HFFc6 (cell line): Measurements from ENCODE around the gene C10orf105. TPM values are rescaled to one million over a fixed set of nuclear protein-coding genes. Genes with fewer than 3 reads are reported as not detected.
A peak's percentile ranks its signal among the peaks of the same experiment; 100 is the strongest.

ENCODE experiments used
- DNase-seq: peaks from one replicate; pipeline ENCODE4 v3.0.0-alpha.2; 2018
- H3K27ac Mint-ChIP-seq: 2 replicates; pipeline ENCODE4 v1.8.0; 2020; ENCODE audit warnings: mild to moderate bottlenecking, mixed read lengths
- H3K27me3 Mint-ChIP-seq: 2 replicates; pipeline ENCODE4 v1.8.0; 2021; ENCODE audit warnings: mild to moderate bottlenecking, moderate library complexity, mixed read lengths; ENCODE audit not compliant: insufficient read depth
- H3K36me3 Mint-ChIP-seq: 2 replicates; pipeline ENCODE4 v1.8.0; 2021; ENCODE audit warnings: low read depth, mixed read lengths
- H3K4me1 Mint-ChIP-seq: 2 replicates; pipeline ENCODE4 v1.8.0; 2020; ENCODE audit warnings: low read depth, mixed read lengths
- H3K4me3 Mint-ChIP-seq: 2 replicates; pipeline ENCODE4 v1.8.0; 2020; ENCODE audit warnings: mild to moderate bottlenecking, moderate library complexity, mixed read lengths
- H3K9me3 Mint-ChIP-seq: 2 replicates; pipeline ENCODE4 v1.8.0; 2020; ENCODE audit warnings: mild to moderate bottlenecking, mixed read lengths
- total RNA-seq, 6 experiments: library from RNA; stranded (reverse); fragmentation: NEBNext Ultra II Directional; extraction: Animal tissue kit (Norgen Biotek cat#: 25700); gene quantifications; 2 replicates in 1 of 6; 3 replicates in 5 of 6; pipeline ENCODE4 v1.2.3, GENCODE V29; 2021
- TF ChIP-seq, protein P1 (sequence below): fragments of 200-600 bp; sonication (generic); IDR thresholded peaks from 2 replicates; pipeline ENCODE4 v1.5.0; 2021; ENCODE audit warnings: antibody characterized with exemption, mild to moderate bottlenecking

The C10orf105 gene
- total RNA-seq, 6 experiments from 2014 or later: not detected

DNA sequence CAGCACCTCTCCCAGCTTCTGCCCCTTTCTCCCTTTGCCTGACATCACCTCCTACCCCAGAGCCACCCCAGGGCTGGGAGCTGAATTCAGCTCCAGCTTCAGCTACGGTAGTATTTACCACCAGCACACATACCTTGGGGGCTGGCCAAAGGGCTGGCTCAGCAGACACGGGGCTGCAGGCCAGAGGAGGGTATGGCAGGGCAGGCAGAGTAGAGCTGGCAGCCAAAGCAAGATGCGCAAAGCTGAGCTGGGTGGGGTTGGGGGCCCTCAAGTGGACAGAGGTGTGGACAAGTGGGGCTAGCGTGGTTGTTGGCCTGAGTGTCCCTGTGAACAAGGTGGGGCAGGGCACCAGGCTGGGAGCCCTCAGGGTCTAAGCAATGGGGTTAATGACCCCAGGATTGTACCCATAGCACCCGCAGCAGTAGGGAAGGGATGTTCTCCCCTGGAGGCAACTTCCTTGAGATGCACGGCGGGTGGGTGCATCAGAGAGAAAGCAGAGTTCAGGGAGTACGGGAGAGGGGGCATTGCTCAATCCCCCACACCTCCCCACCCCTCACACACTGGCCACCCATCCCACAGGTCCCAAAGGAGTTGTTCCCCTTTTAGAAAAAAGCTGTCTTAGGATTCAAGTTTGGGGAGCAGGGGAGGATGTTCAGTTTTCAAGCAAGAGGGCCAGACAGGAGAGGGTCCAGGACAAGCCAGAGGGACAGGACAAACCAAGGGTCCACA is 45.8 kb upstream of the C10orf105 start:
- peak; percentile 27 for DNase-seq
- TF ChIP-seq, protein P1, sequence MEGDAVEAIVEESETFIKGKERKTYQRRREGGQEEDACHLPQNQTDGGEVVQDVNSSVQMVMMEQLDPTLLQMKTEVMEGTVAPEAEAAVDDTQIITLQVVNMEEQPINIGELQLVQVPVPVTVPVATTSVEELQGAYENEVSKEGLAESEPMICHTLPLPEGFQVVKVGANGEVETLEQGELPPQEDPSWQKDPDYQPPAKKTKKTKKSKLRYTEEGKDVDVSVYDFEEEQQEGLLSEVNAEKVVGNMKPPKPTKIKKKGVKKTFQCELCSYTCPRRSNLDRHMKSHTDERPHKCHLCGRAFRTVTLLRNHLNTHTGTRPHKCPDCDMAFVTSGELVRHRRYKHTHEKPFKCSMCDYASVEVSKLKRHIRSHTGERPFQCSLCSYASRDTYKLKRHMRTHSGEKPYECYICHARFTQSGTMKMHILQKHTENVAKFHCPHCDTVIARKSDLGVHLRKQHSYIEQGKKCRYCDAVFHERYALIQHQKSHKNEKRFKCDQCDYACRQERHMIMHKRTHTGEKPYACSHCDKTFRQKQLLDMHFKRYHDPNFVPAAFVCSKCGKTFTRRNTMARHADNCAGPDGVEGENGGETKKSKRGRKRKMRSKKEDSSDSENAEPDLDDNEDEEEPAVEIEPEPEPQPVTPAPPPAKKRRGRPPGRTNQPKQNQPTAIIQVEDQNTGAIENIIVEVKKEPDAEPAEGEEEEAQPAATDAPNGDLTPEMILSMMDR: peak; percentile 39; the same call in 1 of the 2 replicates
- peak overlapping the region; percentile 49 for H3K4me3 Mint-ChIP-seq
- H3K9me3 Mint-ChIP-seq: no peaks in the 10 kb centered on the region
- H3K27ac Mint-ChIP-seq: peak overlapping the region; percentile 99
- peaks cover 9% of the 10 kb centered on the region for H3K27me3 Mint-ChIP-seq
- peaks cover 89% of the 10 kb centered on the region for H3K4me1 Mint-ChIP-seq
- H3K36me3 Mint-ChIP-seq: peaks cover 2% of the 10 kb centered on the region; the same call in 1 of the 2 replicates

DNA sequence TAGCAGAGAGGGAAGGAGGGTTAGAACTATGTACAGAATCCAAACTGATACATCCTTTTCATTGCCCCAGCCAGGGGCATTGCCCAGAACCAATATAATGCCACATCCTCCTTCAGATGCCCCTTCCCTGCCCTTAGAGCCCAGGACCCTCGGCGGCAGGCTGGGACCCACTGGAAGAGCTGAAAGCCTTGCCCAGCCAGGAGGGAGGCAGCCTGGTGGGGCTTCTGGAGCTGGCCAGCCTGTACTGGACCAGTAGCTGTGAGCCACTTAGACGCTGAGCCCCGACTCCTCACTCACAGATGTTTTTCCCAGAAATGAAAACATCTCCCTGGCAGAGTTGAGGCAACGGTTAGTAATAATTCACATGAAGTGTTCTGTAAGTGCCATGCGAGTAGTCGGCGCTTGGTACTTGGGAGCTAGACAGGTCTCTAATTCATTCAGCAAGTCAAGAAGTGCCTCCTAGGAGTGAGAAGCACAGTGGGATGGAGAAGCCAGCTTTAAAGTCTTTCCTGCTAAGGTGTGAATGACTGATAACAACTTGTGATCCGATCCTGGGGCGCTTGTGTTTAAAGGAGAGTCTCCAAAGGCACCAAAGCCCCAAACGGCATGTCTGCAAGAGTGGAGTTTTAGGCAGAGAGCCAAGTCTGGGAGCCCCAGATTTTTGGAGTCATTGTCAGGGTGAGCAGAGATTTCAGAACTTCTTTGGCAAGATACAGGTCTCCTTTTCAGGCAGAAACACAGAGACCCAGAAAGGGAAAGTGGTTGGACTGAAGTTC is 44.0 kb upstream of the C10orf105 start:
- Mint-ChIP-seq H3K4me1 (peaks cover 82% of the 10 kb centered on the region), H3K27me3 (peaks cover 9% of the 10 kb centered on the region), H3K4me3 (no peak overlapping the region), H3K36me3 (peaks cover 4% of the 10 kb centered on the region; the same call in 1 of the 2 replicates), H3K27ac (no peak overlapping the region), H3K9me3 (peaks cover 4% of the 10 kb centered on the region; the same call in 1 of the 2 replicates)
- TF ChIP-seq, protein P1: no peak
- DNase-seq: no peak

DNA sequence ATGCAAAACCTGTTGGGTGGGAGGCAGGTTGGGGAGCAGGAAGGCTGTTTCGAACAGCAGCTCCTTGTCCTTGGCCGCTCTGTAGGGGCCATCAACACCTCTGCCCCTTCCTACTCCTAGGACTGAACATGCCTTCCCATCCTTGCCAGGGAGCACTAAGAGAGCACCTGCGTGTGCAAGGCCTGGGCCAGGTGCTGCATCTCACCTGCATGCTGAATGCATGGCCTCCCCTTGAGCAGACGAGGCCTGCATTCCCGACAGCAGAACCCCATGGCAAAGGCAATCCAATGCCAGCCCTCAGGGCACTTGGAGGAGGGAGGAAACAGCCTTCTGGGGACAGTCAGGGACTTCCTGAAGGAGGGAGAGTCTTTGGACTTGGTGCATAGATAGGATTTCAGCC is 42.7 kb upstream of the C10orf105 start:
- Mint-ChIP-seq H3K4me3 (no peak overlapping the region), H3K9me3 (peaks cover 4% of the 10 kb centered on the region; the same call in 1 of the 2 replicates), H3K27me3 (peaks cover 5% of the 10 kb centered on the region), H3K36me3 (peaks cover 4% of the 10 kb centered on the region; the same call in 1 of the 2 replicates), H3K4me1 (peaks cover 70% of the 10 kb centered on the region), H3K27ac (no peak overlapping the region)
- no peak for DNase-seq
- TF ChIP-seq, protein P1: no peak

GRCh38 chr10:71761541-71762113 is 42.0 kb upstream of the C10orf105 start:
- DNase-seq: no peak

DNA sequence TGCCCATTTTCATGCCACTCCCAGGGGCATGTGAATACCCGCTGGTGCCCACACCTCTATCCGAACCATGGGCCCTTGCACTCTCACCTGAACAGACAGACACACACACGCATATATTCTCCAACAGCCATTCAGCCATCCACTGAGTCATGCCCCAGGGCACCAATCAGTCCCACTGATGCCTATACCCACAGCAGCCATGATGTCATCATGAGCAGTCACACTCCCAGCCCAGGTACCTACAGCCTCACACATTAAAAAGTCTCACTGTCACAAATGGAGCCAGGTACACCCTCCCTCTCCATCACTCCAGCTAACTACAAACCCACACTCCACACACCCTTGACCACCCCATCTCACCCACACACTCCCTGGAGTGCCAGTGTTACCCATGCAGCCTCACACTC is 41.5 kb upstream of the C10orf105 start:
- H3K27ac Mint-ChIP-seq: no peak overlapping the region
- peaks cover 6% of the 10 kb centered on the region; the same call in 1 of the 2 replicates for H3K36me3 Mint-ChIP-seq
- DNase-seq: no peak
- no peak overlapping the region for H3K4me3 Mint-ChIP-seq
- H3K4me1 Mint-ChIP-seq: peaks cover 65% of the 10 kb centered on the region
- peaks cover 4% of the 10 kb centered on the region; the same call in 1 of the 2 replicates for H3K9me3 Mint-ChIP-seq
- TF ChIP-seq, protein P1: no peak
- H3K27me3 Mint-ChIP-seq: peaks cover 2% of the 10 kb centered on the region

More at GRCh38 chr10:71761541-71762113, 42.0 kb upstream of the C10orf105 start:
- Mint-ChIP-seq H3K27ac (no peak overlapping the region), H3K4me3 (no peak overlapping the region), H3K36me3 (peaks cover 4% of the 10 kb centered on the region; the same call in 1 of the 2 replicates), H3K4me1 (peaks cover 65% of the 10 kb centered on the region), H3K9me3 (peaks cover 4% of the 10 kb centered on the region; the same call in 1 of the 2 replicates), H3K27me3 (peaks cover 5% of the 10 kb centered on the region)
- TF ChIP-seq, protein P1: no peak; the same call in 1 of the 2 replicates
